Stomach smooth muscle (tissue), 2 donors: ENCODE results near the gene ACVR1C.

Source experiments
- H3K27ac ChIP-seq: one replicate; pipeline ENCODE4 v1.7.0; 2013; ENCODE audit warnings: mild to moderate bottlenecking, low read length, inconsistent platforms
- H3K27me3 ChIP-seq, 2 donors: one replicate each; pipeline ENCODE4 v1.7.0; 2013; ENCODE audit warnings: low read length in 2 of 2; ENCODE audit not compliant: insufficient read depth in 2 of 2, control insufficient read depth in 1 of 2
- H3K36me3 ChIP-seq, 2 donors: one replicate each; pipeline ENCODE4 v1.7.0; 2013; ENCODE audit warnings: low read length in 2 of 2; ENCODE audit not compliant: control insufficient read depth in 2 of 2, insufficient read depth in 2 of 2
- H3K4me1 ChIP-seq: one replicate; pipeline ENCODE4 v1.7.0; 2013; ENCODE audit warnings: low read length; ENCODE audit not compliant: control insufficient read depth, insufficient read depth
- H3K4me3 ChIP-seq, 2 donors: one replicate each; pipeline ENCODE4 v1.7.0; 2013; ENCODE audit warnings: low read length in 2 of 2
- H3K9ac ChIP-seq, 2 donors: one replicate each; pipeline ENCODE4 v1.7.0; 2013; ENCODE audit warnings: low read length in 2 of 2, mild to moderate bottlenecking in 1 of 2
- H3K9me3 ChIP-seq, 2 donors: one replicate each; pipeline ENCODE4 v1.7.0; 2013; ENCODE audit warnings: low read length in 2 of 2; ENCODE audit not compliant: control insufficient read depth in 2 of 2
- donor health status: healthy.
- donor health status: Pancreatic carcinoma.

ACVR1C gene

GRCh38 chr2:157500334-157500733 is 128.3 kb downstream of the ACVR1C start:
- no peaks in the 10 kb centered on the region for H3K9me3 ChIP-seq
- H3K27ac ChIP-seq, result no peak overlapping the region
- H3K4me3 ChIP-seq, result no peak overlapping the region
- H3K36me3 ChIP-seq, result no peaks in the 10 kb centered on the region
- no peaks in the 10 kb centered on the region for H3K4me1 ChIP-seq
- no peaks in the 10 kb centered on the region for H3K27me3 ChIP-seq
- H3K9ac ChIP-seq, result no peak overlapping the region

GRCh38 chr2:157498483-157498882 is 130.2 kb downstream of the ACVR1C start:
- H3K9me3 ChIP-seq, result no peaks in the 10 kb centered on the region
- no peak overlapping the region for H3K9ac ChIP-seq
- H3K27ac ChIP-seq, result no peak overlapping the region
- H3K36me3 ChIP-seq, result no peaks in the 10 kb centered on the region
- H3K27me3 ChIP-seq, result no peaks in the 10 kb centered on the region
- no peaks in the 10 kb centered on the region for H3K4me1 ChIP-seq
- H3K4me3 ChIP-seq, result no peak overlapping the region

- H3K4me3 ChIP-seq, result no peak overlapping the region
- H3K27me3 ChIP-seq, result no peaks in the 10 kb centered on the region
- H3K27ac ChIP-seq, result no peak overlapping the region
- H3K36me3 ChIP-seq, result no peaks in the 10 kb centered on the region
- H3K9ac ChIP-seq, result no peak overlapping the region
- H3K9me3 ChIP-seq, result no peaks in the 10 kb centered on the region
- no peaks in the 10 kb centered on the region for H3K4me1 ChIP-seq
Observed at GRCh38 chr2:157497638-157498314, 130.9 kb downstream of the ACVR1C start.

DNA sequence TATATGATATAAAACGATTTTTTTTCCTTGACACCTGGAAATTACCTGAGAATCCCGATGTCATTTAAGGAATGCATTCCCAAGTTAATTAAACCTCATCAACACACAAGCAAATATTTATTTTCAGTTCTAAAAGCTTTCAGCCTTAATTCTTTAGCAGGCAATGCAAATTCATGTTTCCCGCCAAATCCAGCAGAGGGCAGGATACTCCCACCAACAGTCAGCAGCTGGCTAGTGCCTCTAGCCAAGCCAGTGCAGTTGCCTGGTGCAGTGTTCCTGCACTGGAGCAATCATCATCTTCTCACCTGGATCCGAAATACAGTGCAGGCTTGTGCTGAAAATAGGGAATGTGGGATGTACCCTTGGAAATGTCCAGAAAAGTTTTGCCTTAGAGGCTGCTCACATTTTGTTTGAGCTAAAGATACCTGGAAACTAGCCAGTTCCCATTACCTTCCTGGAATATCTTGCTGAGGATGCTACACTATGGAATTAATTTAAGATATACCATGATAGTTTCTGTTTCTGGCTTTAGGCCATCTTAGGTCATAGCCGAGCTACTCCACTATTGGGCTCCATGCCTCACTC is 136.4 kb downstream of the ACVR1C start:
- Histone ChIP-seq H3K9me3 (no peaks in the 10 kb centered on the region), H3K4me3 (no peak overlapping the region), H3K27ac (no peak overlapping the region), H3K36me3 (no peaks in the 10 kb centered on the region), H3K9ac (no peak overlapping the region), H3K4me1 (no peaks in the 10 kb centered on the region), H3K27me3 (no peaks in the 10 kb centered on the region)

- Histone ChIP-seq H3K27ac (no peak overlapping the region), H3K27me3 (no peaks in the 10 kb centered on the region), H3K4me3 (no peak overlapping the region)
Observed at GRCh38 chr2:157489983-157490382, 138.7 kb downstream of the ACVR1C start.

GRCh38 chr2:157488877-157489276 is 139.8 kb downstream of the ACVR1C start:
- H3K9ac ChIP-seq, result no peak overlapping the region
- H3K4me3 ChIP-seq, result no peak overlapping the region
- H3K27me3 ChIP-seq, result no peaks in the 10 kb centered on the region
- H3K36me3 ChIP-seq, result no peaks in the 10 kb centered on the region
- H3K4me1 ChIP-seq, result no peaks in the 10 kb centered on the region
- no peaks in the 10 kb centered on the region for H3K9me3 ChIP-seq
- no peak overlapping the region for H3K27ac ChIP-seq

More at GRCh38 chr2:157489983-157490382, 138.7 kb downstream of the ACVR1C start:
- no peaks in the 10 kb centered on the region for H3K4me1 ChIP-seq
- H3K9ac ChIP-seq, result no peak overlapping the region
- H3K9me3 ChIP-seq, result no peaks in the 10 kb centered on the region
- no peaks in the 10 kb centered on the region for H3K36me3 ChIP-seq

GRCh38 chr2:157487747-157488146 is 140.9 kb downstream of the ACVR1C start:
- Histone ChIP-seq H3K9ac (no peak overlapping the region), H3K27me3 (no peaks in the 10 kb centered on the region), H3K27ac (no peak overlapping the region), H3K36me3 (no peaks in the 10 kb centered on the region), H3K4me3 (no peak overlapping the region), H3K4me1 (no peaks in the 10 kb centered on the region), H3K9me3 (no peaks in the 10 kb centered on the region)

DNA sequence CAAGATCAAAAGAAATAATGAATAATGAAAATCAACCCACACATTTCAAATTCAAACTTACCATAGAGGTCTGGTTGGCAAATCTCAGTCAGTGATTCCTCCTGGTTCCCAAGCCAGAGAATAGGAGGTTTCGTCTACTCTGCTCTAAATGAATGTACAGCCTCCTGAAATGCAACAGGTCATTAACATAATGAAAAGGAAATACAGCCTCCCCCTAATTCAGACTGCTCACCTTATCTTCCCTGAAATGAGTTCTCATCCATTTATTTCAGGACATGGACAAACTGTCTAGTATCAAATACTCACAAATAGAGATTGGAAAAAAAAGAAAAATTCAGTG is 141.4 kb downstream of the ACVR1C start:
- H3K36me3 ChIP-seq, result no peaks in the 10 kb centered on the region
- H3K4me1 ChIP-seq, result no peaks in the 10 kb centered on the region
- H3K27ac ChIP-seq, result no peak overlapping the region
- H3K9me3 ChIP-seq, result no peaks in the 10 kb centered on the region
- H3K27me3 ChIP-seq, result no peaks in the 10 kb centered on the region
- no peak overlapping the region for H3K9ac ChIP-seq
- no peak overlapping the region for H3K4me3 ChIP-seq

DNA sequence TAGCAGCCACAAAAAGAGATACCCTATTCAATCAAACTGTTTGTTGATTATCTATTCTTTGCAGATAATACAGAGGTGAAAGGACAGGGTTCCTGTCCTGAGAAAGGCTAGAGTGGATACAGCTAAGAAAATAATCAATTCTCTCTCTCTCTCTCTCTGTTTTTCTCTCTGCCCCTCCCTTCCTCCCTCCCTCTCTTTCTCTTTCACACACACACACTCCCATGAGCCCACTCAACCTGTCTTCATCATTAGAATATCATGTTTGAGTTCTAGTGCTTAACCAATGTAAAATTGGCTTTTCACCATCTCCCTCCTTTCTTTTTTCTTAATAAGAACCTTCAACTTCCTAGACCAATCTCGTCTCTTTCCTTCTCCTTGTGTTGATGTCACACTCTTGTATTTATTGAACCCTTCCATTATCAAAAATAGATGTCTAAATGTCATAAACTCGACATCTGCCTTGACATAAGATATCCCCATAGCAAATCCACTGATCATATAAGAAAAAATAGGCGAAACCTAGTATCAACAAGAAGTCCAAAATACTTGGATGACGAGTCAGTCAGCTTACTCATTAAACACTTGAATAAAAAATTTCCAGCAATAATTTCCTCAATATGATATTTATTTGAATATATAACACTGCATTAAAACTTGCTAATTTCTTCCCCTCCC is 141.9 kb downstream of the ACVR1C start:
- H3K9me3 ChIP-seq, result no peaks in the 10 kb centered on the region
- H3K27ac ChIP-seq, result no peak overlapping the region
- no peak overlapping the region for H3K9ac ChIP-seq
- no peaks in the 10 kb centered on the region for H3K36me3 ChIP-seq
- H3K4me1 ChIP-seq, result no peaks in the 10 kb centered on the region
- H3K27me3 ChIP-seq, result no peaks in the 10 kb centered on the region
- H3K4me3 ChIP-seq, result no peak overlapping the region

- no peaks in the 10 kb centered on the region for H3K36me3 ChIP-seq
- no peaks in the 10 kb centered on the region for H3K4me1 ChIP-seq
- H3K9me3 ChIP-seq, result no peaks in the 10 kb centered on the region
- H3K27me3 ChIP-seq, result no peaks in the 10 kb centered on the region
- H3K4me3 ChIP-seq, result no peak overlapping the region
- H3K27ac ChIP-seq, result no peak overlapping the region
- no peak overlapping the region for H3K9ac ChIP-seq
Observed at GRCh38 chr2:157480182-157480961, 148.3 kb downstream of the ACVR1C start.
